Transverse colon (tissue), 4 donors: Measurements from ENCODE around the gene PTBP1.

ENCODE experiments used
- CTCF ChIP-seq, 5 experiments: fragments of 200-600 bp in 3 of 5; fragments of 450-650 bp in 2 of 5; sonication (generic) in 3 of 5; IDR thresholded peaks; 1 replicate in 2 of 5; 2 replicates in 3 of 5; pipeline ENCODE4 v1.5.1; 2016 to 2017; ENCODE audit warnings: antibody characterized with exemption in 5 of 5, inconsistent platforms in 3 of 5, mild to moderate bottlenecking in 2 of 5, moderate library complexity in 1 of 5
- EP300 ChIP-seq: sonication (generic); formaldehyde crosslinking; IDR thresholded peaks from one replicate; pipeline ENCODE4 v1.6.1; 2017; ENCODE audit warnings: antibody characterized with exemption, low read depth
- POLR2A ChIP-seq: fragments of 450-650 bp; IDR thresholded peaks from one replicate; pipeline ENCODE4 v1.6.1; 2016; ENCODE audit warnings: antibody characterized with exemption, mild to moderate bottlenecking, moderate library complexity
- POLR2AphosphoS5 ChIP-seq, 3 donors: sonication (generic); formaldehyde crosslinking; IDR thresholded peaks; one replicate each; pipeline ENCODE4 v1.6.1; 2016; ENCODE audit warnings: antibody characterized with exemption in 3 of 3

- no peak for TF ChIP-seq CTCF (IDR thresholded peaks at IDR 0.05)
- TF ChIP-seq POLR2A = no peak
- TF ChIP-seq POLR2AphosphoS5 (IDR thresholded peaks at IDR 0.05) = no peak
- no peak for TF ChIP-seq EP300
Observed at GRCh38 chr19:803686-804418, 6.6 kb downstream of the PTBP1 start.
